CD14-positive monocyte (primary cell): ENCODE data around the gene FAM200A. TPM values are rescaled to one million over a fixed set of nuclear protein-coding genes. Genes with fewer than 3 reads are reported as not detected.

Experiments
- DNase-seq, 3 donors: peaks; one replicate each; pipeline ENCODE4 v3.0.0-alpha.2; 2011 to 2022
- H2AFZ ChIP-seq: 2 replicates; pipeline ENCODE4 v1.6.0; 2012; ENCODE audit warnings: mild to moderate bottlenecking, low read depth, low read length, inconsistent platforms; ENCODE audit not compliant: insufficient read depth, poor library complexity, severe bottlenecking
- H3K27ac ChIP-seq, 2 donors: 1 replicate in 1 of 2; 2 replicates in 1 of 2; pipeline ENCODE4 v1.5.1; 2012 to 2013; ENCODE audit warnings: low read length in 2 of 2, control low read depth in 1 of 2, inconsistent platforms in 1 of 2, low read depth in 1 of 2, mild to moderate bottlenecking in 1 of 2
- H3K27me3 ChIP-seq, 2 donors: one replicate each; pipeline versions ENCODE4 v1.6.0 to v1.6.1; 2011 to 2013; ENCODE audit warnings: low read length in 2 of 2; ENCODE audit not compliant: control insufficient read depth in 2 of 2, insufficient read depth in 2 of 2
- H3K36me3 ChIP-seq, 2 donors: replicated peaks in 1 of 2; 1 replicate in 1 of 2; 2 replicates in 1 of 2; pipeline versions ENCODE4 v1.5.1 to v1.6.1; 2012 to 2013; ENCODE audit warnings: low read length in 2 of 2, control low read depth in 1 of 2, inconsistent platforms in 1 of 2, mild to moderate bottlenecking in 1 of 2; ENCODE audit not compliant: insufficient read depth in 2 of 2, control insufficient read depth in 1 of 2
- H3K4me1 ChIP-seq, 2 donors: 1 replicate in 1 of 2; 2 replicates in 1 of 2; pipeline versions ENCODE4 v1.5.1 to v1.6.1; 2012 to 2013; ENCODE audit warnings: low read length in 2 of 2, control low read depth in 1 of 2, inconsistent platforms in 1 of 2, mild to moderate bottlenecking in 1 of 2, moderate library complexity in 1 of 2; ENCODE audit not compliant: insufficient read depth in 2 of 2, control insufficient read depth in 1 of 2
- H3K4me2 ChIP-seq: replicated peaks from 2 replicates; pipeline ENCODE3; 2012; ENCODE audit warnings: low read length, moderate library complexity, mild to moderate bottlenecking; ENCODE audit not compliant: poor library complexity, severe bottlenecking; ENCODE audit errors: extremely low read depth
- H3K4me3 ChIP-seq, 3 experiments: fragments of 200-600 bp in 1 of 3; sonication (generic) in 1 of 3; replicated peaks in 1 of 3; 1 replicate in 2 of 3; 2 replicates in 1 of 3; pipeline ENCODE4 v1.5.1; 2011 to 2013; ENCODE audit warnings: low read length in 3 of 3, mild to moderate bottlenecking in 3 of 3, control low read depth in 2 of 3, low read depth in 2 of 3, inconsistent platforms in 1 of 3, moderate library complexity in 1 of 3
- H3K79me2 ChIP-seq: 2 replicates; pipeline ENCODE4 v1.6.0; 2012; ENCODE audit warnings: mild to moderate bottlenecking, control low read depth, inconsistent platforms, low read length, moderate library complexity; ENCODE audit not compliant: insufficient read depth
- H3K9ac ChIP-seq: 2 replicates; pipeline ENCODE4 v1.6.0; 2017; ENCODE audit warnings: low read length, mild to moderate bottlenecking; ENCODE audit not compliant: insufficient read depth, poor library complexity, severe bottlenecking
- H3K9me3 ChIP-seq, 2 donors: replicated peaks in 1 of 2; 1 replicate in 1 of 2; 2 replicates in 1 of 2; pipeline versions ENCODE4 v1.5.1 to v1.6.1; 2012 to 2013; ENCODE audit warnings: low read length in 2 of 2, control low read depth in 1 of 2; ENCODE audit not compliant: control insufficient read depth in 1 of 2, insufficient read depth in 1 of 2
- H4K20me1 ChIP-seq: 2 replicates; pipeline ENCODE4 v1.6.0; 2012; ENCODE audit warnings: mild to moderate bottlenecking, low read length, control low read depth, moderate library complexity; ENCODE audit not compliant: insufficient read depth
- H3K27ac Mint-ChIP-seq, 7 donors: one replicate each; pipeline ENCODE4 v1.8.0; 2020; ENCODE audit warnings: mild to moderate bottlenecking in 7 of 7, mixed read lengths in 7 of 7, moderate library complexity in 6 of 7, inconsistent platforms in 2 of 7
- H3K27me3 Mint-ChIP-seq, 3 donors: one replicate each; pipeline ENCODE4 v1.8.0; 2021 to 2022; ENCODE audit warnings: low read depth in 3 of 3, mild to moderate bottlenecking in 3 of 3, mixed read lengths in 3 of 3, moderate library complexity in 3 of 3, inconsistent platforms in 1 of 3
- H3K36me3 Mint-ChIP-seq, 2 donors: one replicate each; pipeline ENCODE4 v1.8.0; 2020; ENCODE audit warnings: mixed read lengths in 2 of 2, inconsistent platforms in 1 of 2, mild to moderate bottlenecking in 1 of 2
- H3K4me1 Mint-ChIP-seq: one replicate; pipeline ENCODE4 v1.8.0; 2020; ENCODE audit warnings: mild to moderate bottlenecking, mixed read lengths
- H3K4me3 Mint-ChIP-seq, 2 donors: one replicate each; pipeline ENCODE4 v1.8.0; 2020; ENCODE audit warnings: mild to moderate bottlenecking in 2 of 2, mixed read lengths in 2 of 2, moderate library complexity in 1 of 2
- H3K9me3 Mint-ChIP-seq, 7 donors: one replicate each; pipeline ENCODE4 v1.8.0; 2020 to 2022; ENCODE audit warnings: mixed read lengths in 7 of 7, mild to moderate bottlenecking in 6 of 7, moderate library complexity in 6 of 7, inconsistent platforms in 2 of 7
- CTCF ChIP-seq: fragments of 200-600 bp; IDR thresholded peaks from one replicate; pipeline ENCODE4 v1.8.0; 2022; ENCODE audit warnings: antibody characterized with exemption, mild to moderate bottlenecking
- WGBS: methylation state at CpG from one replicate; pipeline ENCODE4 v1.1.5; 2013; ENCODE audit warnings: missing lambda C conversion rate; ENCODE audit not compliant: insufficient coverage; 5-methylcytosine and 5-hydroxymethylcytosine counted together
- intact Hi-C, 2 donors: fragments of 100-400 bp; cut with micrococcal nuclease; formaldehyde crosslinking; loops; one replicate each; pipeline versions ENCODE4 v1.15.0 to v1.15.1; 2023
- polyA plus RNA-seq, 3 donors: library from polyadenylated mRNA; depleted of rRNA in 1 of 3; unstranded in 2 of 3; stranded (reverse) in 1 of 3; fragments of 300-500 nt in 2 of 3; fragments of >200 nt in 1 of 3; fragmentation: Illumina TruSeq in 2 of 3; gene quantifications; 1 replicate in 2 of 3; 2 replicates in 1 of 3; pipeline ENCODE4 v1.2.3, GENCODE V29; 2012 to 2021

FAM200A gene
- polyA plus RNA-seq, 3 donors: 0.85 to 1.3 (median 1.2) TPM

- H3K4me1 ChIP-seq: peaks cover 19 to 45% of the 10 kb centered on the region in 2 donors
- peaks cover 54 to 63% of the 10 kb centered on the region in 2 donors for H3K36me3 Mint-ChIP-seq
Observed at GRCh38 chr7:99560834-99561736, 9.2 kb upstream of the FAM200A start.

More at GRCh38 chr7:99560834-99561736, 9.2 kb upstream of the FAM200A start:
- Mint-ChIP-seq H3K4me3 (no peak overlapping the region), H3K4me1 (peaks cover 39% of the 10 kb centered on the region), H3K27ac (peak overlapping the region in 6 of 7 donors; percentile 60 to 82 (median 73)), H3K27me3 (peaks cover 0 to 2% (median 0%) of the 10 kb centered on the region in 3 donors), H3K9me3 (no peaks in the 10 kb centered on the region)
- intact Hi-C loops: no loop called here
- no peaks in the 10 kb centered on the region for H3K27me3 ChIP-seq
- peaks cover 55 to 65% of the 10 kb centered on the region in 2 donors for H3K36me3 ChIP-seq
- DNase-seq: peak in 2 of 3 donors; percentile 9 to 14
- peak overlapping the region in 1 of 2 donors; percentile 33 for H3K27ac ChIP-seq
- H4K20me1 ChIP-seq: peaks cover 38% of the 10 kb centered on the region
- H2AFZ ChIP-seq: no peak overlapping the region
- WGBS: 93% methylated on average over 3 of the region's 7 CpGs
- no peak for TF ChIP-seq CTCF
- no peak overlapping the region for H3K9ac ChIP-seq
- no peak overlapping the region for H3K4me2 ChIP-seq
- no peaks in the 10 kb centered on the region for H3K9me3 ChIP-seq
- H3K4me3 ChIP-seq: no peak overlapping the region
- H3K79me2 ChIP-seq: peaks cover 80% of the 10 kb centered on the region
